A673 (cell line): ENCODE data around the gene GSC2. TPM values are rescaled to one million over a fixed set of nuclear protein-coding genes. Genes with fewer than 3 reads are reported as not detected.

Experiments used
- BruUV-seq: library from RNA; stranded (reverse); fragments of 400-500 nt; replicated peaks from 2 replicates; lab custom pipeline; 2021; lab: Mats Ljungman, UMichigan
- CTCF ChIA-PET: fragments of 300-600 bp; sonication (Branson Sonifier 250); formaldehyde crosslinking; loops from one replicate; lab custom pipeline; 2022; ENCODE audit warnings: antibody characterized with exemption; lab: Charles Lee
- POLR2A ChIA-PET: fragments of 300-600 bp; sonication (Branson Sonifier 250); formaldehyde crosslinking; loops from one replicate; lab custom pipeline; 2022; ENCODE audit warnings: antibody characterized with exemption; ENCODE audit not compliant: low non-redundant PET; lab: Charles Lee
- DNase-seq: peaks from one replicate; pipeline ENCODE4 v3.0.0-alpha.2; 2015; ENCODE audit warnings: low spot score
- H3K27ac ChIP-seq: fragments of 200-600 bp; sonication (generic); 2 replicates; pipeline ENCODE4 v1.5.1; 2016; ENCODE audit warnings: mixed run types, low read depth, mild to moderate bottlenecking, mixed read lengths, antibody characterized with exemption, low read length; ENCODE audit not compliant: poor library complexity, severe bottlenecking
- H3K27me3 ChIP-seq: fragments of 200-600 bp; sonication (generic); replicated peaks from 2 replicates; pipeline ENCODE4 v1.6.1; 2017; ENCODE audit warnings: mixed run types, low read depth, mild to moderate bottlenecking, mixed read lengths, antibody characterized with exemption, low read length; ENCODE audit not compliant: insufficient read depth, poor library complexity
- H3K36me3 ChIP-seq: fragments of 200-600 bp; sonication (generic); 2 replicates; pipeline ENCODE4 v1.6.1; 2016; ENCODE audit warnings: mixed run types, mild to moderate bottlenecking, mixed read lengths, antibody characterized with exemption, low read length; ENCODE audit not compliant: insufficient read depth, poor library complexity, severe bottlenecking
- H3K4me1 ChIP-seq: fragments of 200-600 bp; sonication (generic); 2 replicates; pipeline ENCODE4 v1.6.1; 2017; ENCODE audit warnings: mixed run types, mild to moderate bottlenecking, mixed read lengths, antibody characterized with exemption, low read length; ENCODE audit not compliant: insufficient read depth, poor library complexity, severe bottlenecking
- H3K4me3 ChIP-seq: fragments of 200-600 bp; sonication (generic); 2 replicates; pipeline ENCODE4 v1.5.1; 2016; ENCODE audit warnings: low read depth, mixed run types, mild to moderate bottlenecking, mixed read lengths, low read length; ENCODE audit not compliant: poor library complexity, severe bottlenecking
- H3K9me3 ChIP-seq: fragments of 200-600 bp; sonication (generic); 2 replicates; pipeline ENCODE4 v1.6.1; 2016; ENCODE audit warnings: mixed run types, low read depth, mild to moderate bottlenecking, mixed read lengths, antibody characterized with exemption, low read length; ENCODE audit not compliant: poor library complexity, severe bottlenecking
- EZH2 ChIP-seq: fragments of 200-600 bp; sonication (generic); IDR thresholded peaks from 2 replicates; pipeline ENCODE4 v1.6.1; 2017; ENCODE audit warnings: borderline replicate concordance, low read depth, mild to moderate bottlenecking, mixed read lengths, antibody characterized with exemption, low read length; ENCODE audit not compliant: poor library complexity, severe bottlenecking
- intact Hi-C: fragments of 100-400 bp; cut with micrococcal nuclease; formaldehyde crosslinking; loops from one replicate; pipeline ENCODE4 v1.10.0; 2022; ENCODE audit not compliant: unreplicated experiment
- total RNA-seq: library from RNA; stranded (reverse); gene quantifications from 2 replicates; pipeline ENCODE4 v1.2.3, GENCODE V29; 2021
- TF ChIP-seq, protein P1 (sequence below): fragments of 300-800, 200-600 bp; sonication (generic); conservative IDR thresholded peaks from 2 replicates; pipeline ENCODE4 v1.5.1; 2017; ENCODE audit warnings: low read depth, mild to moderate bottlenecking, antibody characterized with exemption, low read length, moderate library complexity, mixed read lengths

GSC2 gene
- total RNA-seq, 1 experiment from 2014 or later = not detected

DNA sequence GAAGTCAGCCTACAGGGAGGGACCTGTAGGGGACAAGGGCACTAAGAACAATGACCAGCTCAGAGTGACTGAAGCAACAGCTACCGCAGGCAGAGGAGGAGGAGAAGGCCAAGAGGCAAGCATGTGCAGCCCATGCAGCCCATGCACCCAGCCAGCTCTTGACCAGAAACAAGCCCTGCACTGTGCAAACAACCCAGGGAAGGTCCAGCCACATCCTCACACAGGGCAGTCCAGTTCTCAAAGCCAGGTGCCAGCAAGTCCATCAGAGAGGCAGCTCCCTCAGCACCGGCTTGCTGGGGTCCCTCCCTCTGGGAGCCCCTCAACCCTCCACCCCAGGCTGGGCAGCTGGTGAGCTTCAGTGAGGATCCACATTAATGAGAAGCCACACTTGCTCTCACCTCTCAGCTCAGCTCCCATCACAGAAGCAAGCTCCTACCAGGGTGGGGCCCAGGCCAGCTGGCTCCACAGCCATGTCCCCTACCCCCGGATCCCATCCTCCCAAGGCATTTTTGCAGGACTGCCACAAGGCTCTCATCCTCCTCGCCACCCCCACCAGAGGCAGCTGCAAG is 35.0 kb downstream of the GSC2 start:
- H3K36me3 ChIP-seq = peaks cover 3% of the 10 kb centered on the region
- ChIA-PET POLR2A (no interaction called here), CTCF (interaction anchor here (0.5 kb wide), 1 partner anchor 60 kb away, joined by 7 read pairs; no protein-coding TSS in a partner anchor)
- no peaks in the 10 kb centered on the region for H3K9me3 ChIP-seq
- H3K4me3 ChIP-seq = no peak overlapping the region
- H3K4me1 ChIP-seq = peaks cover 2% of the 10 kb centered on the region
- no peak for DNase-seq
- BruUV-seq = no TSS peak
- no peak for TF ChIP-seq EZH2
- TF ChIP-seq, protein P1, sequence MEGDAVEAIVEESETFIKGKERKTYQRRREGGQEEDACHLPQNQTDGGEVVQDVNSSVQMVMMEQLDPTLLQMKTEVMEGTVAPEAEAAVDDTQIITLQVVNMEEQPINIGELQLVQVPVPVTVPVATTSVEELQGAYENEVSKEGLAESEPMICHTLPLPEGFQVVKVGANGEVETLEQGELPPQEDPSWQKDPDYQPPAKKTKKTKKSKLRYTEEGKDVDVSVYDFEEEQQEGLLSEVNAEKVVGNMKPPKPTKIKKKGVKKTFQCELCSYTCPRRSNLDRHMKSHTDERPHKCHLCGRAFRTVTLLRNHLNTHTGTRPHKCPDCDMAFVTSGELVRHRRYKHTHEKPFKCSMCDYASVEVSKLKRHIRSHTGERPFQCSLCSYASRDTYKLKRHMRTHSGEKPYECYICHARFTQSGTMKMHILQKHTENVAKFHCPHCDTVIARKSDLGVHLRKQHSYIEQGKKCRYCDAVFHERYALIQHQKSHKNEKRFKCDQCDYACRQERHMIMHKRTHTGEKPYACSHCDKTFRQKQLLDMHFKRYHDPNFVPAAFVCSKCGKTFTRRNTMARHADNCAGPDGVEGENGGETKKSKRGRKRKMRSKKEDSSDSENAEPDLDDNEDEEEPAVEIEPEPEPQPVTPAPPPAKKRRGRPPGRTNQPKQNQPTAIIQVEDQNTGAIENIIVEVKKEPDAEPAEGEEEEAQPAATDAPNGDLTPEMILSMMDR = no peak
- no peak overlapping the region for H3K27ac ChIP-seq
- H3K27me3 ChIP-seq = no peaks in the 10 kb centered on the region
- intact Hi-C loops = no loop called here

DNA sequence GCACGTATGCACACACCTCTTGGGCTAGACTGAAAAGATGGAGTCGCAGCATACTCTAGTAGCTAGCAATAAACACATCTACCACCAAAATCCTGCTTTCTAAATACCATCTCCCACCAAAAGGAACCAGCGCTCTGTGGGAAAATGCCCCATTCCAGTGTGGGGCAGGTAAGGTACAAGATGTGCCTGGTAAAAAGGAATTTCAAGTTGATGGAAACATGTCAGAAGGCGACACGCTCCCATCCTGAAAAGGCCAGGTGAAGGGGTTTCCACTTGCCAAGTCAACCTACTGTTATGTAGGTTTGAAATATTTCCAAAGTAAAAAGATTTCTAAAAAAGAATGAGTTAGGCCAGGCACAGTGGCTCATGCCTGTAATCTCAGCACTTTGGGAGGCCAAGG is 36.7 kb downstream of the GSC2 start:
- Histone ChIP-seq H3K9me3 (no peaks in the 10 kb centered on the region), H3K4me3 (no peak overlapping the region), H3K27me3 (no peaks in the 10 kb centered on the region), H3K27ac (no peak overlapping the region), H3K4me1 (peaks cover 14% of the 10 kb centered on the region), H3K36me3 (peaks cover 3% of the 10 kb centered on the region)
- ChIA-PET POLR2A (no interaction called here), CTCF (no interaction called here)
- no peak for TF ChIP-seq EZH2
- TF ChIP-seq, protein P1 = no peak
- BruUV-seq = no TSS peak
- intact Hi-C loops = no loop called here
- DNase-seq = no peak

DNA sequence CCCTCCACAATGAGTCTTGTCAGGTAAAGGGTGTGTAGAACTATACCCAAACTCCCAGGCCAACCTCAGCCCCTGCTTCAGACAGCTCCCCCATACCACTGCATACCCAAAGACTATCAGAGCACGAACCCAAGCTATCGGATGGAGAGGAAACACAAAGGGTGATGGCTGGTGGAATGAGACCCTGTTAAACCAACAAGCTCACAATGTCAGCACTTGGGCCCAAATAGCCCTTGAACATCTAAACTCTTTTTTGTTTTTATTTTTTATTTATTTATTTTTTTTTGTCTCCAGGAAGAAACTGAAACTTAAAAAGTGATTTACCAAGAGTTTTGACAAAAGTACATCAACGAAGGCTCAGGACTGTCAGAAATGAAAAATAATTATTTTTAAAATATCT is 38.5 kb downstream of the GSC2 start:
- BruUV-seq = no TSS peak
- TF ChIP-seq, protein P1 = no peak
- TF ChIP-seq EZH2 = no peak
- H3K9me3 ChIP-seq = no peaks in the 10 kb centered on the region
- peaks cover 14% of the 10 kb centered on the region for H3K4me1 ChIP-seq
- H3K27ac ChIP-seq = no peak overlapping the region
- ChIA-PET CTCF (no interaction called here), POLR2A (no interaction called here)
- H3K27me3 ChIP-seq = no peaks in the 10 kb centered on the region
- H3K36me3 ChIP-seq = peaks cover 3% of the 10 kb centered on the region
- no peak for DNase-seq
- intact Hi-C loops = no loop called here
- H3K4me3 ChIP-seq = no peak overlapping the region
